ENCODE measurements around the gene SVEP1.

DNA sequence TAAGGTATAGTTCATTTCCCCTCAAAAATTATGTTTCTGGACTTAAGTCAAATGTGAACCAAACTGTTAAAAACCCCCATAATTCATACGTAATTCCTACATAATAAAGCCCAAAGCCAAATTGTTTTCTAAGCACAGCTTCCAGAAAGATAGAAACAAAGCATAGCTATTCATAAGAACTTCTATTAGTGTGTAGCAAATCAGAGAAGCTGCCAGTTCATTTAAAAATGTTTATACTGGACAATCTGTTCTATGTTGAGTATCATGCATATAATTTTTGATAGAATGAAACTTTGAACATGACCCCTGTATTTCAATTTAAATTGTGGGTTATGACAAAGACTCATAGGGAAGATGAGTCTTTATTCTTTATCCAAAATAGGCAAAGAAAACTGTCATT lies 122.9 kb downstream of the SVEP1 start:
- no peak for TF ChIP-seq EZH2 (IDR thresholded peaks at IDR 0.05; ENCODE audit: borderline replicate concordance, low read length)
- TF ChIP-seq, protein P1, sequence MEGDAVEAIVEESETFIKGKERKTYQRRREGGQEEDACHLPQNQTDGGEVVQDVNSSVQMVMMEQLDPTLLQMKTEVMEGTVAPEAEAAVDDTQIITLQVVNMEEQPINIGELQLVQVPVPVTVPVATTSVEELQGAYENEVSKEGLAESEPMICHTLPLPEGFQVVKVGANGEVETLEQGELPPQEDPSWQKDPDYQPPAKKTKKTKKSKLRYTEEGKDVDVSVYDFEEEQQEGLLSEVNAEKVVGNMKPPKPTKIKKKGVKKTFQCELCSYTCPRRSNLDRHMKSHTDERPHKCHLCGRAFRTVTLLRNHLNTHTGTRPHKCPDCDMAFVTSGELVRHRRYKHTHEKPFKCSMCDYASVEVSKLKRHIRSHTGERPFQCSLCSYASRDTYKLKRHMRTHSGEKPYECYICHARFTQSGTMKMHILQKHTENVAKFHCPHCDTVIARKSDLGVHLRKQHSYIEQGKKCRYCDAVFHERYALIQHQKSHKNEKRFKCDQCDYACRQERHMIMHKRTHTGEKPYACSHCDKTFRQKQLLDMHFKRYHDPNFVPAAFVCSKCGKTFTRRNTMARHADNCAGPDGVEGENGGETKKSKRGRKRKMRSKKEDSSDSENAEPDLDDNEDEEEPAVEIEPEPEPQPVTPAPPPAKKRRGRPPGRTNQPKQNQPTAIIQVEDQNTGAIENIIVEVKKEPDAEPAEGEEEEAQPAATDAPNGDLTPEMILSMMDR (IDR thresholded peaks at IDR 0.05; ENCODE audit: low read length): no peak

Data from OCI-LY1 (cell line).